D721Med (cell line): Measurements from ENCODE around the gene MBP.

ENCODE experiments used
- DNase-seq: peaks from one replicate; pipeline ENCODE4 v3.0.0; 2011; ENCODE audit warnings: low spot score; ENCODE audit not compliant: insufficient read length
- FAIRE-seq: peaks from 2 replicates; lab custom pipeline; 2011; peaks lifted over from hg19 to GRCh38; lab: Jason Lieb, UNC
- TF ChIP-seq, protein P1 (sequence below): IDR thresholded peaks from 2 replicates; pipeline ENCODE4 v1.5.1; 2012; ENCODE audit warnings: mild to moderate bottlenecking, control low read depth; ENCODE audit not compliant: insufficient read depth; ENCODE audit errors: missing control alignments

MBP gene

GRCh38 chr18:77001979-77002378 is 130.6 kb downstream of the MBP start:
- DNase-seq, result no peak
- no peak for FAIRE-seq
- TF ChIP-seq, protein P1, sequence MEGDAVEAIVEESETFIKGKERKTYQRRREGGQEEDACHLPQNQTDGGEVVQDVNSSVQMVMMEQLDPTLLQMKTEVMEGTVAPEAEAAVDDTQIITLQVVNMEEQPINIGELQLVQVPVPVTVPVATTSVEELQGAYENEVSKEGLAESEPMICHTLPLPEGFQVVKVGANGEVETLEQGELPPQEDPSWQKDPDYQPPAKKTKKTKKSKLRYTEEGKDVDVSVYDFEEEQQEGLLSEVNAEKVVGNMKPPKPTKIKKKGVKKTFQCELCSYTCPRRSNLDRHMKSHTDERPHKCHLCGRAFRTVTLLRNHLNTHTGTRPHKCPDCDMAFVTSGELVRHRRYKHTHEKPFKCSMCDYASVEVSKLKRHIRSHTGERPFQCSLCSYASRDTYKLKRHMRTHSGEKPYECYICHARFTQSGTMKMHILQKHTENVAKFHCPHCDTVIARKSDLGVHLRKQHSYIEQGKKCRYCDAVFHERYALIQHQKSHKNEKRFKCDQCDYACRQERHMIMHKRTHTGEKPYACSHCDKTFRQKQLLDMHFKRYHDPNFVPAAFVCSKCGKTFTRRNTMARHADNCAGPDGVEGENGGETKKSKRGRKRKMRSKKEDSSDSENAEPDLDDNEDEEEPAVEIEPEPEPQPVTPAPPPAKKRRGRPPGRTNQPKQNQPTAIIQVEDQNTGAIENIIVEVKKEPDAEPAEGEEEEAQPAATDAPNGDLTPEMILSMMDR, result no peak

DNA sequence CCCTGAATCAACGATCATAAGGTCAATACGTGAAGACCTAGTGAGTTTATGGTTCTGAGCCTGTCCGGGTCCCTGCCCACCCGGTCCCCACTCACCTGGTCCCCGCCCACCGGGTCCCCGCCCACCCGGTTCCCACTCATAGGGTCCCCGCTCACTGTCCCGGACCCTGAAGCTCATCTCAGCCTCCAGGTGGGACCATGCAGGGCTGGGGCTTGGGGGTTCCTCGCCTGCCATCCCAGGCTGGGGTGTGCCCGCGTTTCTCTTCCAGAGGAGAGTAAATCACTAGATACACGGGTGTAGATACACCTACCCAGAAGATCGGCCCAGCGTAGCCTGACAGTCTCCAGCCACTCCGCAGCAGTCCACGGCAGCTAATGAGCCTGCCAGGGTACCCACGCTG is 131.5 kb downstream of the MBP start:
- FAIRE-seq, result no peak
- TF ChIP-seq, protein P1, result no peak
- DNase-seq, result no peak

DNA sequence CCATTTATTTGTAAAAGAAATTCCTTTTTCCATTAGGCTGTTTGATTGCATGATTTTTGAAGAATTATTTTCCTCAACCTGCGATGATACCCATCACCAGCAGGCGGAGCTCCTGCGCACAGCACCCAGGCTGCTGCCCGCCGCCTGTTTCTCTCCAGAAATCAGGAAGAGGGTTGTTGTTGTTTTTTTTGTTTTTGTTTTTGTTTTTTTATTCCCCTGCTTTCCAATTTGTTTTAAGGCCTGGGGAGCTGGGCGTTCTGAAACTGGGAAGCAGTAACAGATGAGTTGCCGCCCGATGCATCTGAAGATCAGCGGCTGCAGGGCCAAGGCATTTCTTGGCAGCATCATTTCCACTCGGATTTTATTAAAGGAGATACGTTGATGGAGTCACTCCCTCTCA is 132.1 kb downstream of the MBP start:
- peak; percentile 90 for DNase-seq

DNA sequence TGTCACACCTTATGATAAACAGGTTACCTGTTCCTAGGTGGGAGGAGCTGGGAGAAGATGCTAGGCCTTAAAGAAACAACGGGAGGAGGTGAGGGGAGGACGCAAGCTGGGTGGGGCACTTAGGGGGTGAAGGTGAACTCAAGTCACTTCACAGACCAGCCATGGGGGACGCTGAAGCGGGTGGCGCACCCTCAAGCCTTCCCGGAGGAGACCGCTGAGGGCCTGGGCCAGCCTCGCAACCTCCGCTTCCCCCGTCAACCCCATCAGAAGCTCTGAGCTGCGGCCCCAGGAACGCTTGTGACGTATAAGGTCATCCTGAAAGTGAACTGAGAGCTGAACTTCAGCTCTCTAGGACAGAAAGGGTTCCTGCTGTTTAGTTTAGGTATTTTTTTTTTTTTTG is 133.5 kb downstream of the MBP start:
- FAIRE-seq (no peak), DNase-seq (no peak)
- TF ChIP-seq, protein P1, result no peak

More for the DNA sequence above, 132.1 kb downstream of the MBP start:
- TF ChIP-seq, protein P1, result peak; percentile 91
- no peak for FAIRE-seq

DNA sequence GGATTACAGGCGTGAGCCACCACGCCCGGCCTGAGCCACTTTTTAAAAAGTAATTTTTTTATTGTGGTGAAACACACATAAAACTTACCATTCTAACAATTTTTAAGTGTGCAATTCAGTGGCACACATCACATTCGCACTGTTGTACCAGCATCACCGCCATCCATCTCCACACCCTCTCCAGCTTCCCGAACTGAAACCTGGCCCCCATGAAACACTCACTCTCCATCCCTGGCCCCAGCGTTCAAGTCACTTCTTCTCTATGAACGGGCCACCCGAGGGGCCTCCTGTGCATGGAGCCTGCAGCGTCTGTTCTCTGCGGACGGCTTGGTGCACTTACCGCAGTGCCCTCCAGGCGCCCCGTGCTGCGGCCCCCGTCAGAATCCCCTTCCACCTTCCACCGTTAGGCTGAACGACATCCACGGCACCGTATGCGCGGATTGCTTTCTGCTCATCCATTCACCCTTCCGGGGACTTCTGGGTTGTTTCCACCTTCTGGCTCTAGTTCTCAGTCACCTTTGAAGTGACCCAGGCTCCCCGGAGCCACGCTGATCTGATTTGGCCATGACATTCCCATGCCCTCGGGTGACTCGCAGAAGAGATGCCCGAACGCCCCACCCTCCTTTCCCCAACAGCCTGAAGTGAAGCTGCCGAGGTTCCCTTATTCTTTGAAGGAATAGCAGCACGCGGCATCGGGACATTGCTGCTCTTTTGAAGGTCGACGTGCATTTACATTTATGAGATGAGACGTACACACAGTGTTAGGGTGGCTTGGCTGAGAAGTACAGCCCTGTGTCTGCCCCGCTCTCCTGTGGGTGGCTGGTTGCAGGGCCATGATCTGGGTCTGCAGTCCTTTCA is 134.4 kb downstream of the MBP start:
- TF ChIP-seq, protein P1, result no peak
- no peak for DNase-seq
- no peak for FAIRE-seq

DNA sequence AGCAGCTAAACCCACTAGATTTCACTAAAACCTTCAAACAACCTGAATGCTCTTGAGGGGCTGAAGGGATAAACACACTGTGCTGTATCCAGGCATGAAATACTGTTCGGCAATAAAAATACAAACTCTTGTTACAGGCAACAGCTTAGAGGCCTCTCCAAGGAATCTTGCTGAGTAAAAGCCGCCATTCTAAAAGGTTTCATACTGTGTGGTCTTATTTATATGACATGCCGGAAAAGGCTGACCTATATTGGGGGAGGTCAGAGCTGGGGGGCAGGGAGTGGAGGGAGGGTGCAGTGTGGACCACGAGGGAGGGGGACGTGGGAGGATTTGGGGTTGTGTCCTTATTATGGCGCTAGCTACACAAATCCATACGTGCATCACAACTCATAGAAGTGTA is 136.2 kb downstream of the MBP start:
- FAIRE-seq, result no peak
- TF ChIP-seq, protein P1, result no peak
- DNase-seq, result no peak

DNA sequence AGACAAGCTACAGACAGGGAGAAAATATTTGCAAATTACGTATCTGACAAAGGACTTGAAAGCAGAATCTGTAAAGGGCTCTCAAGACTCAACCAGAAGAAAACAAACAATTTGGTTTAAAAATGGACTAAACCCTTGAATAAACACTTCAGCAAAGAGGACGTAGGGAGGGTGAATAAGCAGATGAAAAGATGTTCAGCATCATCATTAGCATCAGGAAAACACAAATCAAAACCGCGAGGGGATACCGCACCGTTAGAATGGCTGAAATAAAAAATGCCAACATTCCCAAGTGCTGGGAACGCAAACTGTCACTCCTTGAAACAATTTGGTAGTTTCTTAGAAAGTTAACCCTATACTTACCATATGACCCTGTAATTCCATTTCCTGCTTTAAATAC is 136.7 kb downstream of the MBP start:
- TF ChIP-seq, protein P1, result no peak
- FAIRE-seq, result no peak
- DNase-seq, result no peak
